Measurements from ENCODE around the gene SLC10A7. TPM values are rescaled to one million over a fixed set of nuclear protein-coding genes. Genes with fewer than 3 reads are reported as not detected.

The SLC10A7 gene
- total RNA-seq, 2 experiments from 2014 or later: 10.7 to 11.0 TPM

- DNase-seq (peak; percentile 33), ATAC-seq (no peak)
- POLR2A ChIA-PET: no interaction called here
- Mint-ChIP-seq H3K4me3 (no peak overlapping the region), H3K4me1 (ENCODE audit: low read depth) (peaks cover 44% of the 10 kb centered on the region), H3K36me3 (ENCODE audit: low read depth) (no peaks in the 10 kb centered on the region), H3K9me3 (no peaks in the 10 kb centered on the region), H3K27me3 (no peaks in the 10 kb centered on the region), H3K27ac (peak overlapping the region; percentile 2)
- CTCF ChIA-PET: no interaction called here
- intact Hi-C loops (cut with micrococcal nuclease): no loop called here
- no peak for TF ChIP-seq CTCF (IDR thresholded peaks at IDR 0.05)
These were observed 275.9 kb downstream of the SLC10A7 start for GRCh38 chr4:146245850-146246249.

GRCh38 chr4:146245246-146245645, 276.5 kb downstream of the SLC10A7 start:
- no peaks in the 10 kb centered on the region for H3K9me3 Mint-ChIP-seq
- ChIA-PET POLR2A (no interaction called here), CTCF (interaction anchor here (1.5 kb wide), 1 partner anchor 14 kb away, joined by 4 read pairs; no protein-coding TSS in a partner anchor)
- no peaks in the 10 kb centered on the region for H3K27me3 Mint-ChIP-seq
- intact Hi-C loops (cut with micrococcal nuclease): no loop called here
- ATAC-seq (no peak), DNase-seq (no peak)
- no peak for TF ChIP-seq CTCF (IDR thresholded peaks at IDR 0.05)
- H3K27ac Mint-ChIP-seq: peak overlapping the region; percentile 36
- H3K4me1 Mint-ChIP-seq (ENCODE audit: low read depth): peaks cover 44% of the 10 kb centered on the region
- no peaks in the 10 kb centered on the region for H3K36me3 Mint-ChIP-seq (ENCODE audit: low read depth)
- H3K4me3 Mint-ChIP-seq: no peak overlapping the region

GRCh38 chr4:146244496-146244895, 277.2 kb downstream of the SLC10A7 start:
- Mint-ChIP-seq H3K27ac (no peak overlapping the region), H3K4me1 (ENCODE audit: low read depth) (peaks cover 44% of the 10 kb centered on the region), H3K27me3 (no peaks in the 10 kb centered on the region), H3K9me3 (no peaks in the 10 kb centered on the region), H3K4me3 (peak overlapping the region; percentile 34), H3K36me3 (ENCODE audit: low read depth) (no peaks in the 10 kb centered on the region)
- TF ChIP-seq CTCF (IDR thresholded peaks at IDR 0.05): no peak
- intact Hi-C loops (cut with micrococcal nuclease): no loop called here
- ATAC-seq: no peak
- CTCF ChIA-PET: interaction anchor here (0.9 to 1.5 kb wide), 5 partner anchors 15 to 852 kb away, joined by 3 to 4 read pairs (median 3); no protein-coding TSS in a partner anchor
- no peak for DNase-seq
- POLR2A ChIA-PET: no interaction called here

GRCh38 chr4:146243883-146244277, 277.9 kb downstream of the SLC10A7 start:
- ATAC-seq (no peak), DNase-seq (no peak)
- Mint-ChIP-seq H3K27me3 (no peaks in the 10 kb centered on the region), H3K9me3 (no peaks in the 10 kb centered on the region), H3K4me1 (ENCODE audit: low read depth) (peaks cover 44% of the 10 kb centered on the region), H3K4me3 (peak overlapping the region; percentile 34), H3K27ac (peak overlapping the region; percentile 93), H3K36me3 (ENCODE audit: low read depth) (no peaks in the 10 kb centered on the region)
- intact Hi-C loops (cut with micrococcal nuclease): loop anchor here (2.0 kb wide), 1 partner anchor 673 kb away; no protein-coding TSS in a partner anchor
- ChIA-PET POLR2A (no interaction called here), CTCF (interaction anchor here (0.9 to 1.5 kb wide), 6 partner anchors 15 to 853 kb away, joined by 3 to 4 read pairs (median 3); no protein-coding TSS in a partner anchor)
- no peak for TF ChIP-seq CTCF (IDR thresholded peaks at IDR 0.05)

GRCh38 chr4:146243141-146243882, 278.4 kb downstream of the SLC10A7 start:
- Mint-ChIP-seq H3K36me3 (ENCODE audit: low read depth) (no peaks in the 10 kb centered on the region), H3K4me1 (ENCODE audit: low read depth) (peaks cover 44% of the 10 kb centered on the region), H3K27ac (peak overlapping the region; percentile 93), H3K4me3 (peak overlapping the region; percentile 34), H3K9me3 (no peaks in the 10 kb centered on the region), H3K27me3 (no peaks in the 10 kb centered on the region)
- TF ChIP-seq CTCF (IDR thresholded peaks at IDR 0.05): peak; percentile 86
- POLR2A ChIA-PET: no interaction called here
- DNase-seq (peak; percentile 93), ATAC-seq (peak; percentile 87)
- CTCF ChIA-PET: interaction anchor here (0.5 to 1.5 kb wide), 6 partner anchors 15 to 776 kb away, joined by 3 read pairs; no protein-coding TSS in a partner anchor
- intact Hi-C loops (cut with micrococcal nuclease): loop anchor here (2.0 kb wide), 1 partner anchor 673 kb away; no protein-coding TSS in a partner anchor

Data from activated CD8-positive, alpha-beta T cell treated with anti-CD3 and anti-CD28 coated beads for 36 hours (primary cell).